Stomach smooth muscle (tissue), 2 donors: ENCODE results near the gene FIGLA.
A peak's percentile ranks its signal among the peaks of the same experiment; 100 is the strongest.

Experiments used
- H3K27ac ChIP-seq: one replicate; pipeline ENCODE4 v1.7.0; 2013; ENCODE audit warnings: mild to moderate bottlenecking, low read length, inconsistent platforms
- H3K27me3 ChIP-seq, 2 donors: one replicate each; pipeline ENCODE4 v1.7.0; 2013; ENCODE audit warnings: low read length in 2 of 2; ENCODE audit not compliant: insufficient read depth in 2 of 2, control insufficient read depth in 1 of 2
- H3K36me3 ChIP-seq, 2 donors: one replicate each; pipeline ENCODE4 v1.7.0; 2013; ENCODE audit warnings: low read length in 2 of 2; ENCODE audit not compliant: control insufficient read depth in 2 of 2, insufficient read depth in 2 of 2
- H3K4me1 ChIP-seq: one replicate; pipeline ENCODE4 v1.7.0; 2013; ENCODE audit warnings: low read length; ENCODE audit not compliant: control insufficient read depth, insufficient read depth
- H3K4me3 ChIP-seq, 2 donors: one replicate each; pipeline ENCODE4 v1.7.0; 2013; ENCODE audit warnings: low read length in 2 of 2
- H3K9ac ChIP-seq, 2 donors: one replicate each; pipeline ENCODE4 v1.7.0; 2013; ENCODE audit warnings: low read length in 2 of 2, mild to moderate bottlenecking in 1 of 2
- H3K9me3 ChIP-seq, 2 donors: one replicate each; pipeline ENCODE4 v1.7.0; 2013; ENCODE audit warnings: low read length in 2 of 2; ENCODE audit not compliant: control insufficient read depth in 2 of 2
- donor health status: healthy.
- donor health status: Pancreatic carcinoma.

FIGLA gene

GRCh38 chr2:70790136-70790828 is at the start of gene FIGLA:
Gene FIGLA, minus strand, starts transcription at chr2:70790643. Its CDS starts 5 bp downstream, at chr2:70790638.
- H3K9me3 ChIP-seq: no peaks in the 10 kb centered on the region
- H3K36me3 ChIP-seq: no peaks in the 10 kb centered on the region
- H3K4me1 ChIP-seq: peaks cover 9% of the 10 kb centered on the region
- no peak within 1 kb of the TSS for H3K27ac ChIP-seq
- H3K27me3 ChIP-seq: peaks cover 28 to 32% of the 10 kb centered on the region in 2 donors
- H3K9ac ChIP-seq: no peak within 1 kb of the TSS
- peak within 1 kb of the TSS; percentile 40 to 47 for H3K4me3 ChIP-seq

GRCh38 chr2:70837980-70838925 is 47.8 kb upstream of the FIGLA start:
- H3K9ac ChIP-seq: no peak overlapping the region
- peaks cover 0 to 4% of the 10 kb centered on the region in 2 donors for H3K27me3 ChIP-seq
- peaks cover 2 to 3% of the 10 kb centered on the region in 2 donors for H3K9me3 ChIP-seq
- H3K27ac ChIP-seq: no peak overlapping the region
- H3K36me3 ChIP-seq: no peaks in the 10 kb centered on the region
- no peak overlapping the region for H3K4me3 ChIP-seq
- H3K4me1 ChIP-seq: no peaks in the 10 kb centered on the region

- H3K27me3 ChIP-seq: no peaks in the 10 kb centered on the region
- H3K4me3 ChIP-seq: no peak within 1 kb of the TSS
- H3K4me1 ChIP-seq: no peaks in the 10 kb centered on the region
- H3K9ac ChIP-seq: no peak within 1 kb of the TSS
- peaks cover 0 to 2% of the 10 kb centered on the region in 2 donors for H3K9me3 ChIP-seq
- H3K36me3 ChIP-seq: no peaks in the 10 kb centered on the region
- H3K27ac ChIP-seq: no peak within 1 kb of the TSS
Observed at GRCh38 chr2:70835643-70836042, 45.2 kb upstream of the FIGLA start, which contains the start of gene CD207. Gene CD207, minus strand, starts transcription at chr2:70835816. Its CDS starts 40 bp downstream, at chr2:70835776.

- Histone ChIP-seq H3K9me3 (peaks cover 0 to 2% of the 10 kb centered on the region in 2 donors), H3K4me3 (no peak overlapping the region), H3K27me3 (no peaks in the 10 kb centered on the region), H3K4me1 (no peaks in the 10 kb centered on the region), H3K36me3 (no peaks in the 10 kb centered on the region), H3K9ac (no peak overlapping the region), H3K27ac (no peak overlapping the region)
Observed at GRCh38 chr2:70834881-70835280, 44.4 kb upstream of the FIGLA start.

GRCh38 chr2:70834106-70834505 is 43.7 kb upstream of the FIGLA start:
- H3K27me3 ChIP-seq: no peaks in the 10 kb centered on the region
- no peaks in the 10 kb centered on the region for H3K36me3 ChIP-seq
- H3K4me3 ChIP-seq: no peak overlapping the region
- no peaks in the 10 kb centered on the region for H3K4me1 ChIP-seq
- no peak overlapping the region for H3K27ac ChIP-seq
- peaks cover 0 to 2% of the 10 kb centered on the region in 2 donors for H3K9me3 ChIP-seq
- H3K9ac ChIP-seq: no peak overlapping the region

- Histone ChIP-seq H3K27me3 (no peaks in the 10 kb centered on the region), H3K9ac (no peak overlapping the region), H3K36me3 (no peaks in the 10 kb centered on the region), H3K9me3 (peaks cover 0 to 2% of the 10 kb centered on the region in 2 donors), H3K27ac (no peak overlapping the region), H3K4me1 (no peaks in the 10 kb centered on the region), H3K4me3 (no peak overlapping the region)
Observed at GRCh38 chr2:70833246-70833645, 42.8 kb upstream of the FIGLA start.

GRCh38 chr2:70832386-70832785 is 41.9 kb upstream of the FIGLA start:
- H3K36me3 ChIP-seq: no peaks in the 10 kb centered on the region
- H3K4me1 ChIP-seq: no peaks in the 10 kb centered on the region
- no peak overlapping the region for H3K9ac ChIP-seq
- peaks cover 0 to 2% of the 10 kb centered on the region in 2 donors for H3K9me3 ChIP-seq
- H3K27ac ChIP-seq: no peak overlapping the region
- no peak overlapping the region for H3K4me3 ChIP-seq
- H3K27me3 ChIP-seq: no peaks in the 10 kb centered on the region

GRCh38 chr2:70831861-70832260 is 41.4 kb upstream of the FIGLA start:
- no peaks in the 10 kb centered on the region for H3K27me3 ChIP-seq
- no peak overlapping the region for H3K9ac ChIP-seq
- peaks cover 0 to 2% of the 10 kb centered on the region in 2 donors for H3K9me3 ChIP-seq
- no peaks in the 10 kb centered on the region for H3K4me1 ChIP-seq
- H3K4me3 ChIP-seq: no peak overlapping the region
- no peak overlapping the region for H3K27ac ChIP-seq
- H3K36me3 ChIP-seq: no peaks in the 10 kb centered on the region

- H3K9me3 ChIP-seq: peaks cover 0 to 2% of the 10 kb centered on the region in 2 donors
- H3K4me1 ChIP-seq: no peaks in the 10 kb centered on the region
- H3K27ac ChIP-seq: no peak overlapping the region
- no peaks in the 10 kb centered on the region for H3K27me3 ChIP-seq
- no peak overlapping the region for H3K4me3 ChIP-seq
- H3K36me3 ChIP-seq: no peaks in the 10 kb centered on the region
- H3K9ac ChIP-seq: no peak overlapping the region
Observed at GRCh38 chr2:70830366-70830765, 39.9 kb upstream of the FIGLA start.

- no peaks in the 10 kb centered on the region for H3K4me1 ChIP-seq
- H3K9me3 ChIP-seq: peaks cover 0 to 2% of the 10 kb centered on the region in 2 donors
- H3K36me3 ChIP-seq: no peaks in the 10 kb centered on the region
- no peaks in the 10 kb centered on the region for H3K27me3 ChIP-seq
- H3K4me3 ChIP-seq: no peak overlapping the region
- no peak overlapping the region for H3K9ac ChIP-seq
- H3K27ac ChIP-seq: no peak overlapping the region
Observed at GRCh38 chr2:70829916-70830315, 39.5 kb upstream of the FIGLA start.
